Glomerular visceral epithelial cell (primary cell): Measurements from ENCODE around the gene GAK.
A peak's percentile ranks its signal among the peaks of the same experiment; 100 is the strongest.
"Not testable (repeated sequence)": the region's sequence is repeated elsewhere in the genome, so short reads cannot be mapped to it uniquely, and the experiment has no call there.

Experiments used
- DNase-seq: peaks from one replicate; pipeline ENCODE4 v3.0.0-alpha.2; 2016; ENCODE audit errors: extremely low spot score

Gene GAK

GRCh38 chr4:926538-926937 is 5.6 kb downstream of the GAK start:
- DNase-seq: no peak

DNA sequence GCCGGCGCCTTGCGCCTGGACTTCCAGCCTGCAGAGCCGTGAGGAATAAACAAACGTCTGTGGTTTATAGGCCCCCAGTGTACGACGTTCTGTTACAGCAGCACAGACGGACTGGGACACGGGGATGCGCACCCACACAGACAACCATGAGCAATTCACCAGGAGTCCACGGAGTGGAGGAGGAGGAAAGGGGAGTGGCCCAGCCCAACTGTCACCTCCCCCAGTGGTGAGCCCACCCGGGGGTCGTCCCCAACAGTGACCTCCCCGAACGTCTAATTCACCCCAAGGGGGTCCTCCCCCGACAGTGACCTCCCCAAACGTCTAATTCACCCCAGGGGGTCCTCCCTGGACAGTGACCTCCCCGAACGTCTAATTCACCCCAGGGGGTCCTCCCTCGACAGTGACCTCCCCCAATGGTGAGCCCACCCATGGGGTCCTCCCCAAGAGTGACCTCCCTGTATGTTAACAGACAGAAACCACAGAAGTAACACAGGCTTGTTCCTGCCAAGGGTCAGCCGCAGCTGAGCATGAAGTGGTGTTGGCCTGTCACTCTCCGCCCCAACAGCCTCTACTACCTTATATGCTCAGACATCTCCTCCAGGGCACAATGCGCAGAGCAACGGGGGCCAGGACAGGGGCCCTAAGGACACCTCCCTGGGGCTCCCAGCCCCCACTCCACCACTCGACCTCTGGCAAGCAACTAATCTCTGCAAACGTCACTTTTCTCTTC is 6.2 kb downstream of the GAK start:
- no peak for DNase-seq

DNA sequence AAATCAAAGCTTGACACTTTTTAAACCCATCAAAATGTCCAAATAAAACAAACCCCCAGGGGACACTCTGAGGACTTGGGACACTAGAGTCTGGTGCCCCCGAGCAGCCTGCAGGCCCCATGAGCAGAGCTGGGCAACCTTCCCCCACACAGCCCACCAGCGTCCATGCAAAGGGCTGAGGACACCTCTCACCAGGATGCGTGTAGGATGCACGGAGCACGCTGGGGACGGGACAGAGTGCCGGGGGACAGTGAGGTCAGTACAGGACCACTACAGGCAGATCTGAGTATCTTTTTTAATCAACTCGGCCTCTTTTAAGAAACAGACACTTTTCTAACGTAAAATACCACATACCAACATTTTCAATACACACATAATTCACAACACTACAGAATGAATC is 6.9 kb downstream of the GAK start:
- no peak for DNase-seq

GRCh38 chr4:924107-925096 is 7.7 kb downstream of the GAK start:
- DNase-seq: peak; percentile 64

- DNase-seq: no peak
Measured at GRCh38 chr4:921830-922331, 10.2 kb downstream of the GAK start.

GRCh38 chr4:919004-919680 is 13.0 kb downstream of the GAK start:
- not testable (repeated sequence) for DNase-seq

DNA sequence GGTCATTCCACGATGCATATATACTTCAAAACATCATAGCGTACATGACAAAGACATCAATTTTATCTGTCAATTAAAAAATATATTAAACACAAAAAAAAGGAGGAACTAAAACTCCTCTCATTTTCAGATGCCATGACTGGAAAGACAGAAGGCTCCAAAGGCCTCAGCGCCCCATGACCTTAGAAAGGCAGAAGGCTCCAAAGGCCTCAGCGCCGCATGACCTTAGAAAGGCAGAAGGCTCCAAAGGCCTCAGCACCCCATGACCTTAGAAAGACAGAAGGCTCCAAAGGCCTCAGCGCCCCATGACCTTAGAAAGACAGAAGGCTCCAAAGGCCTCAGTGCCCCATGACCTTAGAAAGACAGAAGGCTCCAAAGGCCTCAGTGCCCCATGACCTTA is 13.5 kb downstream of the GAK start:
- DNase-seq: not testable (repeated sequence)

DNA sequence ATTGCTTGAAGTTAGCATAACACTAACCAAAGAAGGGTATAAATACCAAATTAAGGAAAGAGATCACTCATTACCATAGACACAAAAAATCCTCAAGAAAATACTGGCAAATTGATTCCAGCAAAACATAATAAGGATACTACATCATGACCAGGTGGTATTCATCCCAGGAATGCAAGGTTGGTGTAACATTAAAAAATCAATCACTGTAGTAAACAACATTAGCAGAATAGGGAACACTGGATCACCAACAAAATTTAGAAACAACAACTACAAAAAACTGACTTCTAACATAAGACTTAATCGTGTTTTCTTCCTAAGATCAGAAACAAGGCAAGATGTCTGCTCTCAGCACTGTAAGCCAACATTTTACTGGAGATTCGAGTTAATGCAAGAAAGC is 14.1 kb downstream of the GAK start:
- DNase-seq: no peak

- DNase-seq: no peak
Measured at GRCh38 chr4:917466-917865, 14.7 kb downstream of the GAK start.

DNA sequence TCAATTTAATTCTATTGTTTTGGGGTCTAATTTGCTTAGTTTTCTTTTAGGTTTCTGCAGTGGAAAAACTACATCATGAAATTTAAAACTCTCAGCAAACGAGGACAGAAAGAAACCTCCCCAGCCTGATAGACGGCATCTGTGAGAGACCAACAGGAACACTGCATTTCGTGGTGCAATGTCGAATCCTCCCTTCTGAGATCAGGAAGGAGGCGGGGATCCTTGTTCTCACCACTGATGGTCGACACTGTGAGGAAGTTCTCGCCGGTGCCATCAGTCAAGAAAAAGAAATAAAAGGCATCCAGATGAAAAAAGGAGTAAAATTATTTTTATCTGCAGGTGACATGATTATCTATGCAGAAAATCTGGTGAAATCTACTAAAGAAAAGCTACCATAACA is 16.5 kb downstream of the GAK start:
- no peak for DNase-seq

GRCh38 chr4:915041-915474 is 17.1 kb downstream of the GAK start:
- no peak for DNase-seq

GRCh38 chr4:914531-914930 is 17.6 kb downstream of the GAK start:
- DNase-seq: no peak

DNA sequence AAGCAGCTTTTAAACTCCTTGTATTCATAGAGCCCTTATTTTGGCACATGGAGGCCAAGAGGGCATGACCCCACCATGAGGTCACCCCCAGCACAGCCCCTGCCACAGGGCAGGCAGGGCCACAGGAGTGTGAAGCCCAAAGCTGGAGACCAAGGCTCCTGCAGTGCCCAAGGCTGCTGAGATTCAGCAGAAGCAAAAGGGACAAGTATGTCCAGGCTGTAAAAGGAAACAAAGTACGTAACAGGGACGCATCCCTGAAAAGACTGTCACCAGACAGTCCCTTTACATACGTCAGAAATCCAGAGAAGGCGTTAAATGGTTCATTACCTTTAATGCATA is 18.9 kb downstream of the GAK start:
- no peak for DNase-seq

- DNase-seq: no peak
Measured at GRCh38 chr4:912548-913279, 19.4 kb downstream of the GAK start.

DNA sequence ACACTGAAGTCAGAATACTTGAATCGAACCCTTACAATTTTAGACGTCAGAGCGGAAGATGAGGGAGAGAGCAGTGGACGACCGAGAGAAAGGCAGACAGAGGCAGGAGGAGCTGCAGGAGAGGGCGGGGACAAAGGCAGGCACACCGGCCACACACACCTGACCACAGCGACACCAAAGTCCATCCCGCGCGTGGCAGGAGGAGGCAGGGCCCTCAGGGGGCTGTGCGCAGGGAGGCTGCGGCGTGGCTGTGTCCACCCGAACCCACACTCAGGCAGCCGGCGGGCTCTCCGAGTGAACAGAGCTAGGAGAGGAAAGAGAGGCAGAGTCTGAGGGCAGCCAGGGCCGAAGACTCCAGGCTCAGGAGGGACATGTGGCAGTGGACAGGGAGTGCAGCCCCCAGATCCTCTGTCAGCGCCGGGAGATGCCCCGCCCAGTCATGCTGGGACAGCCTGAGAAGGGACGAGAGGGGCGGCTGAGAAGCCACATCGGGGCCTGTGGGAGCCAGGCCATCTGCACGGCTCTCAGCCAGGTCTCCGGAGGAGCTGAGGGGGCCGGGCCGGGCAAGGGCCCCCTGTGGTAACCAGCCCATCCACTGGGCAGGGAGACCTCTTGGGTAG is 20.1 kb downstream of the GAK start:
- DNase-seq: no peak

DNA sequence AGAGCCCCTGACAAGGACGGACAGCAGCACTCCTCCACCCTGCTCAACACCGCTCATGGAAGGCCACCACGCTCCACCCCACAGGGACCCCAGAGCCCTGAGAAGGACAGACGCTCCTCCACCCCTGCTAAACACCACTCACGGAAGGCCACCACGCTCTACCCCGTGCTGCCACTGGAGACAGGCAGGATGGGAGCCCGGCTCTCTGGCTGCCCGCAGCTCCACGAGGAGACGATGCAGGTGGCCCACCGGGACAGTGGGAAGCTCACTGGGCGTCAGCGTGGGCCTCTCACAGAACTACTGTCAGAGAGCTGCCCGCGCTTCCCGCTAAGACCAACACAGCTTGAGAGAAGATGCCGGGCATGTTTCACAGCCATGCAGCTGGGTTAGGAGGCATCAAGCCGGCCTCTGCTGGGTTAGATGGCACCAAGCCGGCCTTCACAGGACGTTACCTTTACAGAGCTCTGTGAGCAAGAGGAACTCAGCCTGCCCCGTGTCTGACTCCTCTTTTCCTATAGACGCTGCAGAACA is 20.8 kb downstream of the GAK start:
- no peak for DNase-seq

DNA sequence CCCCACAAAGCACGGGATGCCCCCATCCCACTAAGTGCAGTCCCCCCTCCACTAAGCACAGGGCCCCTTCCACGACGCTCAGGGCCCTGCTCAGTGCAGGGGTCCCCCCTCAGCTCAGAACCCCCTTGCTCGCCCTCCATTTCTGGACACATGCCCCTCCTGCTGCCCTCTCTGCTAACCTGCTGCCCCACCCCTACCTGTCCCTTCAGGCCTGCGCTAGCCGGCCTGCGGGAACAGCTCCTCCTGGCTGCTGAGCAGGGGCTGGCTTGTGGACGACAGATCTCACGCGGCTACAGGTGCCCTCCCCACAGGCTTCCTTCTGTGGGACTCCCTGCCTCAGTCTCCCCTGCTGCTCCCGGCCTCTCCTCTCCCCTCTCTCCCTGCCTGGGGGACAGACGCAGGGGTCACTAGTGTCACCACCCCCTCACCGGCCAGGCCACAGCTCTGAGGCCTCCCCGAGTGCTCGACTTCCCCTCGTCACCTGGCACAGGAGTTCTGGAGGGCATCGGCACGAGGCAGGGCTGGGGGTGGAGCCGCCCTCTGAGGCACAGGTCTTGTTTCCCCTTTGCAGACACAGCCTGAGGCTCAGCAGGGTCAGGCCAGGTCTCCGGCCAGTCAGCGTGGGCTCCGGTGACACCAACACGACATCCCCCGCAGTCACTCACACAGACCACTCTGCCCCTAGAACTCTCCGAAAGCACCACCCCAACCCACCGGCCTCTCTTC is 21.6 kb downstream of the GAK start:
- no peak for DNase-seq

GRCh38 chr4:909821-910220 is 22.3 kb downstream of the GAK start:
- DNase-seq: no peak

GRCh38 chr4:909131-909571 is 23.0 kb downstream of the GAK start:
- DNase-seq: no peak
